ENCODE data around the gene SPOP.

DNA sequence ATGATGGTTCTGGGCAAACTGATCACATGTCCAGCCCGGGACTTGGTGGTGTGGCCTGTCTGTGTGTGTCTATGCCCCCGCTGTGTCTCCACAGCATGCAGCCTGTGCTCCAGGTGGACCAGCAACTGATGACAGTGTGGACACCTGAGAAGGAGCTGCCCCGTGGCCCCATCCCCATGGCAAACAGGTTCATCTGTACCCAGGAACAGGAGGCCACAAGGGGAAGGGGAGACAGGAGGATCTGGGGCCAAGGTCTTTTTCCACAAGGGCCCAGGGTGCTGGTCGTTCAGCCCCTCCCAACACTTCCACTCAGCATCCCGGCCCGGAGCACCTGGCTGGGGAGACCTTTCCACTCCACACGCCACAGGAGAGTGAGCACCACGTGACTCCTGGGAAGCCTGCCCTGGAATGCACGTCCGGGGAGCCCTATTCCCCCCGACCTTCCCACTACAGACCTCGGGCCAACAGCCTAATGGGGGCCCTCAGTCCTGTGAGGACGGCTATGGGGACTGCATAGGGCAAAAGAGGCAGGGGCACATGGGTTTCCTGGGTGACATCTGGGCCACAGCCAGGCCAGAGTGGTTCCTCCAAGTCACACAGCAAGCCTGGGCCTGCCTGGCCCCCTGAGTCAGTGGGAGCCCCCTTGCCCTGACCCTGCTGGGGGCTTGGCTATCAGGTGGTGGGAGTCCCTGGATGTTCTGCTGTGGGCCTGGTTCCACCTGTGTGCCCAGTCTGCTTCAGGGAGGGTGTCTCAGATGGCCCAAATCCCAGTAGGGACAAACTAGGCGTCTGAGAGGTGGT lies 123.0 kb downstream of the SPOP start:
- no peak for TF ChIP-seq POLR2A (IDR thresholded peaks at IDR 0.05)
- TF ChIP-seq, protein P1, sequence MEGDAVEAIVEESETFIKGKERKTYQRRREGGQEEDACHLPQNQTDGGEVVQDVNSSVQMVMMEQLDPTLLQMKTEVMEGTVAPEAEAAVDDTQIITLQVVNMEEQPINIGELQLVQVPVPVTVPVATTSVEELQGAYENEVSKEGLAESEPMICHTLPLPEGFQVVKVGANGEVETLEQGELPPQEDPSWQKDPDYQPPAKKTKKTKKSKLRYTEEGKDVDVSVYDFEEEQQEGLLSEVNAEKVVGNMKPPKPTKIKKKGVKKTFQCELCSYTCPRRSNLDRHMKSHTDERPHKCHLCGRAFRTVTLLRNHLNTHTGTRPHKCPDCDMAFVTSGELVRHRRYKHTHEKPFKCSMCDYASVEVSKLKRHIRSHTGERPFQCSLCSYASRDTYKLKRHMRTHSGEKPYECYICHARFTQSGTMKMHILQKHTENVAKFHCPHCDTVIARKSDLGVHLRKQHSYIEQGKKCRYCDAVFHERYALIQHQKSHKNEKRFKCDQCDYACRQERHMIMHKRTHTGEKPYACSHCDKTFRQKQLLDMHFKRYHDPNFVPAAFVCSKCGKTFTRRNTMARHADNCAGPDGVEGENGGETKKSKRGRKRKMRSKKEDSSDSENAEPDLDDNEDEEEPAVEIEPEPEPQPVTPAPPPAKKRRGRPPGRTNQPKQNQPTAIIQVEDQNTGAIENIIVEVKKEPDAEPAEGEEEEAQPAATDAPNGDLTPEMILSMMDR (IDR thresholded peaks at IDR 0.05), result no peak

All from ovary (tissue), 3 donors.